ENCODE measurements around the gene KLRF2.

The KLRF2 gene

GRCh38 chr12:9933958-9934357 lies 52.7 kb downstream of the KLRF2 start:
- DNase-seq (ENCODE audit: extremely low read depth, low read depth) = no peak

GRCh38 chr12:9935026-9935425 lies 53.7 kb downstream of the KLRF2 start:
- TF ChIP-seq CTCF (IDR thresholded peaks at IDR 0.05; ENCODE audit: low read depth, low read length) = no peak
- no peak for DNase-seq (ENCODE audit: extremely low read depth, low read depth)

More at GRCh38 chr12:9933958-9934357, 52.7 kb downstream of the KLRF2 start:
- TF ChIP-seq CTCF (IDR thresholded peaks at IDR 0.05; ENCODE audit: low read depth, low read length) = no peak

GRCh38 chr12:9936591-9936990 lies 55.3 kb downstream of the KLRF2 start:
- DNase-seq (ENCODE audit: extremely low read depth, low read depth) = no peak
- no peak for TF ChIP-seq CTCF (IDR thresholded peaks at IDR 0.05; ENCODE audit: low read depth, low read length)

- DNase-seq (ENCODE audit: extremely low read depth, low read depth) = no peak
- peak; percentile 22 for TF ChIP-seq CTCF (IDR thresholded peaks at IDR 0.05; ENCODE audit: low read depth, low read length)
These were observed 59.1 kb downstream of the KLRF2 start for GRCh38 chr12:9940375-9940774.

GRCh38 chr12:9941838-9942237 lies 60.5 kb downstream of the KLRF2 start:
- TF ChIP-seq CTCF (IDR thresholded peaks at IDR 0.05; ENCODE audit: low read depth, low read length) = no peak
- no peak for DNase-seq (ENCODE audit: extremely low read depth, low read depth)

- DNase-seq (ENCODE audit: extremely low read depth, low read depth) = no peak
- no peak for TF ChIP-seq CTCF (IDR thresholded peaks at IDR 0.05; ENCODE audit: low read depth, low read length)
These were observed 62.0 kb downstream of the KLRF2 start for GRCh38 chr12:9943240-9943639.

GRCh38 chr12:9944391-9944790 lies 63.1 kb downstream of the KLRF2 start:
- no peak for TF ChIP-seq CTCF (IDR thresholded peaks at IDR 0.05; ENCODE audit: low read depth, low read length)
- DNase-seq (ENCODE audit: extremely low read depth, low read depth) = no peak
